IPS DF 6.9 (cell line): Measurements from ENCODE around the gene YPEL1.
"Not testable (repeated sequence)": the region's sequence is repeated elsewhere in the genome, so short reads cannot be mapped to it uniquely, and the experiment has no call there.

Source experiments
- DNase-seq: peaks from one replicate; pipeline ENCODE4 v3.0.0-alpha.2; 2013; ENCODE audit warnings: low read depth, low spot score
- H3K27ac ChIP-seq: one replicate; pipeline ENCODE4 v1.5.1; 2013; ENCODE audit warnings: low read length, control low read depth
- H3K27me3 ChIP-seq: 2 replicates; pipeline ENCODE4 v1.6.1; 2013; ENCODE audit warnings: mild to moderate bottlenecking, low read length; ENCODE audit not compliant: control insufficient read depth, insufficient read depth
- H3K36me3 ChIP-seq: 2 replicates; pipeline ENCODE4 v1.6.1; 2013; ENCODE audit warnings: low read length; ENCODE audit not compliant: control insufficient read depth, insufficient read depth
- H3K4me1 ChIP-seq: 2 replicates; pipeline ENCODE4 v1.6.1; 2013; ENCODE audit warnings: low read length; ENCODE audit not compliant: control insufficient read depth, insufficient read depth
- H3K4me3 ChIP-seq: 2 replicates; pipeline ENCODE4 v1.5.1; 2013; ENCODE audit warnings: mild to moderate bottlenecking, low read length
- H3K9me3 ChIP-seq: 2 replicates; pipeline ENCODE4 v1.6.1; 2013; ENCODE audit warnings: low read length, inconsistent platforms; ENCODE audit not compliant: control insufficient read depth, insufficient read depth
- WGBS: extraction: QIAGEN DNeasy Blood & Tissue Kit; methylation state at CpG from one replicate; pipeline ENCODE4 v1.1.7; 2013; ENCODE audit warnings: mixed read lengths, missing lambda C conversion rate; ENCODE audit not compliant: insufficient read length, insufficient coverage; 5-methylcytosine and 5-hydroxymethylcytosine counted together

The YPEL1 gene

GRCh38 chr22:21753374-21754111, 17.9 kb upstream of the YPEL1 start:
- Histone ChIP-seq H3K36me3 (peaks cover 3% of the 10 kb centered on the region), H3K27ac (no peak overlapping the region), H3K4me3 (no peak overlapping the region), H3K27me3 (no peaks in the 10 kb centered on the region), H3K4me1 (no peaks in the 10 kb centered on the region; the same call in 1 of the 2 replicates), H3K9me3 (no peaks in the 10 kb centered on the region)
- no CpG with 5 or more reads among the region's 14 CpGs for WGBS
- no peak for DNase-seq

- no CpG with 5 or more reads among the region's 4 CpGs for WGBS
- DNase-seq, result no peak
- no peaks in the 10 kb centered on the region; the same call in 1 of the 2 replicates for H3K4me1 ChIP-seq
- H3K27ac ChIP-seq, result no peak overlapping the region
- H3K36me3 ChIP-seq, result no peaks in the 10 kb centered on the region
- H3K27me3 ChIP-seq, result no peaks in the 10 kb centered on the region
- H3K9me3 ChIP-seq, result no peaks in the 10 kb centered on the region
- no peak overlapping the region for H3K4me3 ChIP-seq
These were observed 16.7 kb upstream of the YPEL1 start for GRCh38 chr22:21752276-21752675.

- Histone ChIP-seq H3K27me3 (no peaks in the 10 kb centered on the region), H3K36me3 (no peaks in the 10 kb centered on the region), H3K9me3 (no peaks in the 10 kb centered on the region), H3K4me3 (no peak overlapping the region), H3K27ac (no peak overlapping the region), H3K4me1 (no peaks in the 10 kb centered on the region)
- no peak for DNase-seq
- no CpG with 5 or more reads among the region's 8 CpGs for WGBS
These were observed 10.4 kb upstream of the YPEL1 start for GRCh38 chr22:21745948-21746347.

GRCh38 chr22:21744917-21745316, 9.3 kb upstream of the YPEL1 start:
- not testable (repeated sequence) for DNase-seq, H3K36me3 ChIP-seq, H3K27me3 ChIP-seq, H3K9me3 ChIP-seq, H3K27ac ChIP-seq, H3K4me3 ChIP-seq, H3K4me1 ChIP-seq
- no CpG with 5 or more reads among the region's 6 CpGs for WGBS

GRCh38 chr22:21741790-21742189, 6.2 kb upstream of the YPEL1 start:
- H3K27me3 ChIP-seq, result no peaks in the 10 kb centered on the region
- H3K4me1 ChIP-seq, result peaks cover 3% of the 10 kb centered on the region; the same call in 1 of the 2 replicates
- WGBS, result no CpG with 5 or more reads among the region's 6 CpGs
- no peaks in the 10 kb centered on the region for H3K9me3 ChIP-seq
- no peak for DNase-seq
- no peaks in the 10 kb centered on the region for H3K36me3 ChIP-seq
- H3K27ac ChIP-seq, result no peak overlapping the region
- no peak overlapping the region for H3K4me3 ChIP-seq

GRCh38 chr22:21741059-21741458, 5.5 kb upstream of the YPEL1 start:
- WGBS, result no CpG with 5 or more reads among the region's 10 CpGs
- Histone ChIP-seq H3K27ac (no peak overlapping the region), H3K9me3 (no peaks in the 10 kb centered on the region), H3K27me3 (no peaks in the 10 kb centered on the region), H3K4me1 (peaks cover 3% of the 10 kb centered on the region; the same call in 1 of the 2 replicates), H3K4me3 (no peak overlapping the region), H3K36me3 (no peaks in the 10 kb centered on the region)
- DNase-seq, result no peak

- Histone ChIP-seq H3K36me3 (no peaks in the 10 kb centered on the region), H3K27me3 (no peaks in the 10 kb centered on the region), H3K4me1 (peaks cover 3% of the 10 kb centered on the region; the same call in 1 of the 2 replicates), H3K4me3 (no peak overlapping the region), H3K9me3 (no peaks in the 10 kb centered on the region), H3K27ac (no peak overlapping the region)
- no peak for DNase-seq
- WGBS, result no CpG with 5 or more reads among the region's 5 CpGs
These were observed 4.3 kb upstream of the YPEL1 start for GRCh38 chr22:21739828-21740377.

- no CpG with 5 or more reads among the region's 7 CpGs for WGBS
- DNase-seq, result no peak
- H3K4me1 ChIP-seq, result peaks cover 5% of the 10 kb centered on the region; the same call in 1 of the 2 replicates
- no peak overlapping the region for H3K27ac ChIP-seq
- no peaks in the 10 kb centered on the region for H3K36me3 ChIP-seq
- H3K4me3 ChIP-seq, result no peak overlapping the region
- no peaks in the 10 kb centered on the region for H3K9me3 ChIP-seq
- no peaks in the 10 kb centered on the region; the same call in 1 of the 2 replicates for H3K27me3 ChIP-seq
These were observed 3.4 kb upstream of the YPEL1 start for GRCh38 chr22:21738966-21739365.

- Histone ChIP-seq H3K4me1 (peaks cover 5% of the 10 kb centered on the region; the same call in 1 of the 2 replicates), H3K27me3 (no peaks in the 10 kb centered on the region; the same call in 1 of the 2 replicates), H3K27ac (no peak overlapping the region), H3K9me3 (no peaks in the 10 kb centered on the region), H3K36me3 (no peaks in the 10 kb centered on the region), H3K4me3 (no peak overlapping the region)
- DNase-seq, result no peak
- no CpG with 5 or more reads among the region's 8 CpGs for WGBS
These were observed 2.5 kb upstream of the YPEL1 start for GRCh38 chr22:21738081-21738480.

GRCh38 chr22:21736948-21737347, 1.4 kb upstream of the YPEL1 start:
- no peak overlapping the region for H3K27ac ChIP-seq
- H3K4me3 ChIP-seq, result no peak overlapping the region
- no peaks in the 10 kb centered on the region for H3K36me3 ChIP-seq
- peaks cover 5% of the 10 kb centered on the region; the same call in 1 of the 2 replicates for H3K4me1 ChIP-seq
- no peaks in the 10 kb centered on the region; the same call in 1 of the 2 replicates for H3K27me3 ChIP-seq
- WGBS, result no CpG with 5 or more reads among the region's 9 CpGs
- DNase-seq, result no peak
- no peaks in the 10 kb centered on the region for H3K9me3 ChIP-seq
